Neuronal stem cell (in vitro differentiated cells): ENCODE results near the gene DDX24.
A peak's percentile ranks its signal among the peaks of the same experiment; 100 is the strongest.

Experiments
- DNase-seq: peaks from one replicate; pipeline ENCODE4 v3.0.0-alpha.2; 2013; ENCODE audit warnings: low spot score
- H2AFZ ChIP-seq: one replicate; pipeline ENCODE4 v1.6.1; 2013; ENCODE audit warnings: mild to moderate bottlenecking, low read length, inconsistent platforms
- H2AK5ac ChIP-seq: 2 replicates; pipeline ENCODE4 v1.6.1; 2013; ENCODE audit warnings: low read depth, mild to moderate bottlenecking, inconsistent platforms, low read length, moderate library complexity, mixed read lengths
- H2BK120ac ChIP-seq: 2 replicates; pipeline ENCODE4 v1.6.1; 2013; ENCODE audit warnings: low read depth, mild to moderate bottlenecking, inconsistent platforms, low read length, moderate library complexity, mixed read lengths
- H2BK12ac ChIP-seq: one replicate; pipeline ENCODE4 v1.6.1; 2013; ENCODE audit warnings: low read length, inconsistent platforms
- H2BK15ac ChIP-seq: 2 replicates; pipeline ENCODE4 v1.6.1; 2013; ENCODE audit warnings: mild to moderate bottlenecking, low read length, inconsistent platforms, mixed read lengths
- H2BK5ac ChIP-seq: one replicate; pipeline ENCODE4 v1.6.1; 2013; ENCODE audit warnings: inconsistent platforms, mild to moderate bottlenecking, low read length, moderate library complexity
- H3K14ac ChIP-seq: one replicate; pipeline ENCODE4 v1.6.1; 2013; ENCODE audit warnings: low read length, inconsistent platforms
- H3K18ac ChIP-seq: 2 replicates; pipeline ENCODE4 v1.6.1; 2013; ENCODE audit warnings: low read length, inconsistent platforms
- H3K23ac ChIP-seq: 2 replicates; pipeline ENCODE4 v1.6.1; 2013; ENCODE audit warnings: low read depth, mild to moderate bottlenecking, mixed read lengths, low read length, inconsistent platforms; ENCODE audit not compliant: poor library complexity
- H3K27ac ChIP-seq: replicated peaks from 3 replicates; pipeline ENCODE4 v1.5.1; 2013; ENCODE audit warnings: low read length, inconsistent platforms
- H3K27me3 ChIP-seq, 3 experiments: 2 replicates each; pipeline ENCODE4 v1.6.1; 2013; ENCODE audit warnings: low read length in 3 of 3, mild to moderate bottlenecking in 2 of 3, inconsistent platforms in 1 of 3, low read depth in 1 of 3, mixed read lengths in 1 of 3, moderate library complexity in 1 of 3; ENCODE audit not compliant: control insufficient read depth in 3 of 3, insufficient read depth in 3 of 3
- H3K36me3 ChIP-seq, 2 donors: replicated peaks in 1 of 2; 2 replicates each; pipeline ENCODE4 v1.6.1; 2013; ENCODE audit warnings: low read length in 2 of 2; ENCODE audit not compliant: control insufficient read depth in 2 of 2, insufficient read depth in 2 of 2
- H3K4ac ChIP-seq: 2 replicates; pipeline ENCODE4 v1.6.1; 2013; ENCODE audit warnings: inconsistent platforms, mild to moderate bottlenecking, low read length, moderate library complexity
- H3K4me1 ChIP-seq, 2 donors: 1 replicate in 1 of 2; 2 replicates in 1 of 2; pipeline ENCODE4 v1.6.1; 2013; ENCODE audit warnings: low read length in 2 of 2, low read depth in 1 of 2; ENCODE audit not compliant: control insufficient read depth in 2 of 2, insufficient read depth in 1 of 2
- H3K4me2 ChIP-seq: one replicate; pipeline ENCODE4 v1.6.1; 2013; ENCODE audit warnings: mild to moderate bottlenecking, low read length, inconsistent platforms; ENCODE audit not compliant: insufficient read depth, poor library complexity, severe bottlenecking
- H3K4me3 ChIP-seq, 2 donors: 2 replicates each; pipeline ENCODE4 v1.5.1; 2013; ENCODE audit warnings: low read length in 2 of 2, mild to moderate bottlenecking in 2 of 2, inconsistent platforms in 1 of 2, moderate library complexity in 1 of 2
- H3K79me1 ChIP-seq: one replicate; pipeline ENCODE4 v1.6.1; 2013; ENCODE audit warnings: low read depth, mild to moderate bottlenecking, inconsistent platforms, low read length, moderate library complexity
- H3K9ac ChIP-seq: one replicate; pipeline ENCODE4 v1.6.1; 2013; ENCODE audit warnings: mild to moderate bottlenecking, low read depth, low read length, inconsistent platforms; ENCODE audit not compliant: poor library complexity
- H3K9me3 ChIP-seq, 2 donors: replicated peaks in 1 of 2; 2 replicates each; pipeline versions ENCODE3 to v1.6.1; 2013; ENCODE audit warnings: low read length in 2 of 2, mild to moderate bottlenecking in 2 of 2, inconsistent platforms in 1 of 2, low read depth in 1 of 2, mixed read lengths in 1 of 2, moderate library complexity in 1 of 2; ENCODE audit not compliant: control insufficient read depth in 2 of 2, insufficient read depth in 1 of 2
- H4K8ac ChIP-seq: one replicate; pipeline ENCODE4 v1.6.1; 2013; ENCODE audit warnings: low read depth, mild to moderate bottlenecking, inconsistent platforms, low read length, moderate library complexity
- H4K91ac ChIP-seq: one replicate; pipeline ENCODE4 v1.6.1; 2013; ENCODE audit warnings: low read length, low read depth, mild to moderate bottlenecking, inconsistent platforms; ENCODE audit not compliant: poor library complexity
- WGBS, 2 donors: extraction: QIAGEN DNeasy Blood & Tissue Kit; methylation state at CpG; one replicate each; pipeline ENCODE4 v1.1.7; 2013; ENCODE audit warnings: missing lambda C conversion rate in 2 of 2, mixed read lengths in 1 of 2; ENCODE audit not compliant: insufficient read length in 2 of 2, insufficient replicate concordance in 1 of 2; ENCODE audit errors: extremely low coverage in 2 of 2; 5-methylcytosine and 5-hydroxymethylcytosine counted together

The DDX24 gene

GRCh38 chr14:94052199-94052598, 28.8 kb downstream of the DDX24 start:
- Histone ChIP-seq H3K79me1 (peaks cover 2% of the 10 kb centered on the region), H3K23ac (no peak overlapping the region), H2AK5ac (no peak overlapping the region), H3K27ac (no peak overlapping the region), H4K91ac (no peak overlapping the region), H2BK120ac (no peak overlapping the region), H2AFZ (no peak overlapping the region), H2BK12ac (no peak overlapping the region), H2BK5ac (no peak overlapping the region), H3K4me3 (no peak overlapping the region), H4K8ac (no peak overlapping the region), H3K9me3 (no peaks in the 10 kb centered on the region), H3K36me3 (peaks cover 47 to 98% of the 10 kb centered on the region in 2 donors), H3K9ac (no peak overlapping the region), H2BK15ac (no peak overlapping the region), H3K18ac (no peak overlapping the region), H3K4ac (no peak overlapping the region), H3K14ac (no peak overlapping the region), H3K27me3 (no peaks in the 10 kb centered on the region), H3K4me2 (no peak overlapping the region), H3K4me1 (no peaks in the 10 kb centered on the region)
- no CpG with 5 or more reads among the region's 1 CpG for WGBS, 2 donors
- DNase-seq: no peak

GRCh38 chr14:94051779-94052178, 29.2 kb downstream of the DDX24 start:
- H3K9ac ChIP-seq: no peak overlapping the region
- H3K36me3 ChIP-seq: peaks cover 51 to 98% of the 10 kb centered on the region in 2 donors
- H3K4me3 ChIP-seq: no peak overlapping the region
- peaks cover 2% of the 10 kb centered on the region for H3K79me1 ChIP-seq
- no peak overlapping the region for H3K27ac ChIP-seq
- H3K9me3 ChIP-seq: no peaks in the 10 kb centered on the region
- no peak overlapping the region for H2BK120ac ChIP-seq
- no peak overlapping the region for H2BK12ac ChIP-seq
- H2BK5ac ChIP-seq: no peak overlapping the region
- no peak overlapping the region for H2AFZ ChIP-seq
- H3K4ac ChIP-seq: no peak overlapping the region
- H2BK15ac ChIP-seq: no peak overlapping the region
- peak overlapping the region; percentile 12 for H3K14ac ChIP-seq
- DNase-seq: no peak
- no peak overlapping the region for H3K23ac ChIP-seq
- H3K4me1 ChIP-seq: no peaks in the 10 kb centered on the region
- no peak overlapping the region for H3K4me2 ChIP-seq
- no CpG with 5 or more reads among the region's 3 CpGs for WGBS, 2 donors
- H3K18ac ChIP-seq: no peak overlapping the region
- H2AK5ac ChIP-seq: no peak overlapping the region
- H4K8ac ChIP-seq: no peak overlapping the region
- H4K91ac ChIP-seq: no peak overlapping the region
- H3K27me3 ChIP-seq: no peaks in the 10 kb centered on the region

- no peak overlapping the region for H2BK5ac ChIP-seq
- no peak overlapping the region for H2BK15ac ChIP-seq
- no peak overlapping the region for H2AFZ ChIP-seq
- no peak overlapping the region for H3K9ac ChIP-seq
- H3K23ac ChIP-seq: no peak overlapping the region
- H3K14ac ChIP-seq: no peak overlapping the region
- no peaks in the 10 kb centered on the region for H3K4me1 ChIP-seq
- no peak for DNase-seq
- no peak overlapping the region for H3K4ac ChIP-seq
- H3K18ac ChIP-seq: no peak overlapping the region
- no CpG with 5 or more reads among the region's 9 CpGs for WGBS, 2 donors
- peaks cover 2% of the 10 kb centered on the region for H3K79me1 ChIP-seq
- H3K36me3 ChIP-seq: peaks cover 51 to 98% of the 10 kb centered on the region in 2 donors
- H3K4me3 ChIP-seq: no peak overlapping the region
- no peak overlapping the region for H4K91ac ChIP-seq
- no peaks in the 10 kb centered on the region for H3K27me3 ChIP-seq
- no peak overlapping the region for H3K27ac ChIP-seq
- H2BK120ac ChIP-seq: no peak overlapping the region
- H4K8ac ChIP-seq: no peak overlapping the region
- H3K9me3 ChIP-seq: no peaks in the 10 kb centered on the region
- no peak overlapping the region for H3K4me2 ChIP-seq
- no peak overlapping the region for H2BK12ac ChIP-seq
- no peak overlapping the region for H2AK5ac ChIP-seq
Observed at GRCh38 chr14:94051115-94051514, 29.9 kb downstream of the DDX24 start.

GRCh38 chr14:94050231-94050880, 30.6 kb downstream of the DDX24 start:
- Histone ChIP-seq H2AFZ (no peak overlapping the region), H4K91ac (no peak overlapping the region), H3K79me1 (peaks cover 2% of the 10 kb centered on the region), H3K27me3 (no peaks in the 10 kb centered on the region), H4K8ac (no peak overlapping the region), H3K9me3 (no peaks in the 10 kb centered on the region), H2BK120ac (no peak overlapping the region), H3K36me3 (peaks cover 54 to 98% of the 10 kb centered on the region in 2 donors), H2BK5ac (no peak overlapping the region), H3K9ac (no peak overlapping the region), H3K23ac (no peak overlapping the region), H2BK12ac (no peak overlapping the region), H3K14ac (no peak overlapping the region), H3K4ac (no peak overlapping the region), H3K18ac (no peak overlapping the region), H2BK15ac (no peak overlapping the region), H3K4me1 (no peaks in the 10 kb centered on the region), H3K27ac (no peak overlapping the region), H2AK5ac (no peak overlapping the region), H3K4me3 (no peak overlapping the region), H3K4me2 (no peak overlapping the region)
- DNase-seq: no peak
- WGBS, 2 donors: no CpG with 5 or more reads among the region's 6 CpGs
